Caco-2 (cell line): ENCODE measurements around the gene SESN2. TPM values are rescaled to one million over a fixed set of nuclear protein-coding genes. Genes with fewer than 3 reads are reported as not detected.

Experiments
- BruUV-seq: library from RNA; stranded (reverse); fragments of 400-500 nt; replicated peaks from 2 replicates; lab custom pipeline; 2021; lab: Mats Ljungman, UMichigan
- CTCF ChIA-PET: fragments of 300-600 bp; sonication (Branson Sonifier 250); formaldehyde crosslinking; loops from one replicate; lab custom pipeline; 2022; ENCODE audit warnings: antibody characterized with exemption; lab: Charles Lee
- POLR2A ChIA-PET: fragments of 300-600 bp; sonication (Branson Sonifier 250); formaldehyde crosslinking; loops from one replicate; lab custom pipeline; 2022; ENCODE audit warnings: antibody characterized with exemption; lab: Charles Lee
- DNase-seq, 2 experiments: peaks; one replicate each; pipeline versions ENCODE4 v3.0.0 to v3.0.0-alpha.2; 2020 to 2022
- H3K27me3 ChIP-seq: replicated peaks from 2 replicates; pipeline ENCODE4 v1.6.0; 2011; ENCODE audit warnings: low read length; ENCODE audit not compliant: control insufficient read depth, insufficient read depth
- H3K36me3 ChIP-seq: 2 replicates; pipeline ENCODE4 v1.5.1; 2011; ENCODE audit warnings: low read length; ENCODE audit not compliant: control insufficient read depth, insufficient read depth
- H3K4me1 ChIP-seq: fragments of 250-450 bp; sonication (Bioruptor Pico); 2 replicates; pipeline ENCODE4 v1.5.1; 2020; ENCODE audit warnings: mild to moderate bottlenecking
- H3K4me3 ChIP-seq: 2 replicates; pipeline ENCODE4 v1.5.1; 2011; ENCODE audit warnings: low read depth, mild to moderate bottlenecking, control low read depth, low read length
- H3K9me3 ChIP-seq: fragments of 250-450 bp; sonication (Bioruptor Pico); 2 replicates; pipeline ENCODE4 v1.5.1; 2020; ENCODE audit warnings: mild to moderate bottlenecking, moderate library complexity
- H3K27ac Mint-ChIP-seq: one replicate; pipeline ENCODE4 v1.8.0; 2022; ENCODE audit warnings: mixed read lengths; ENCODE audit not compliant: unreplicated experiment
- H3K27me3 Mint-ChIP-seq: one replicate; pipeline ENCODE4 v1.8.0; 2022; ENCODE audit warnings: mixed read lengths; ENCODE audit not compliant: insufficient read depth, unreplicated experiment
- H3K36me3 Mint-ChIP-seq: one replicate; pipeline ENCODE4 v1.8.0; 2022; ENCODE audit warnings: mild to moderate bottlenecking, mixed read lengths; ENCODE audit not compliant: insufficient read depth, unreplicated experiment
- H3K4me1 Mint-ChIP-seq: one replicate; pipeline ENCODE4 v1.8.0; 2022; ENCODE audit warnings: low read depth, mixed read lengths; ENCODE audit not compliant: unreplicated experiment
- H3K4me3 Mint-ChIP-seq: one replicate; pipeline ENCODE4 v1.8.0; 2022; ENCODE audit warnings: mild to moderate bottlenecking, moderate library complexity, mixed read lengths; ENCODE audit not compliant: unreplicated experiment
- H3K9me3 Mint-ChIP-seq: one replicate; pipeline ENCODE4 v1.8.0; 2022; ENCODE audit warnings: mixed read lengths; ENCODE audit not compliant: unreplicated experiment
- CTCF ChIP-seq, 2 experiments: fragments of 200-600 bp in 1 of 2; IDR thresholded peaks; 1 replicate in 1 of 2; 2 replicates in 1 of 2; pipeline versions ENCODE4 v1.5.1 to v1.8.0; 2011 to 2022; ENCODE audit warnings: antibody characterized with exemption in 1 of 2, control low read depth in 1 of 2, inconsistent platforms in 1 of 2, low read depth in 1 of 2, low read length in 1 of 2, mild to moderate bottlenecking in 1 of 2, moderate library complexity in 1 of 2; ENCODE audit not compliant: insufficient read depth in 1 of 2, severe bottlenecking in 1 of 2, unreplicated experiment in 1 of 2
- intact Hi-C: fragments of 100-400 bp; cut with micrococcal nuclease; formaldehyde crosslinking; loops from one replicate; pipeline ENCODE4 v1.10.0; 2022; ENCODE audit not compliant: unreplicated experiment
- total RNA-seq: library from RNA; stranded (reverse); gene quantifications from 2 replicates; pipeline ENCODE4 v1.2.3, GENCODE V29; 2022

The SESN2 gene
- total RNA-seq, 1 experiment from 2014 or later = 34.5 TPM

GRCh38 chr1:28306301-28306949 lies 47.1 kb downstream of the SESN2 start:
- TF ChIP-seq CTCF (IDR thresholded peaks at IDR 0.05; ENCODE audit: insufficient read depth in 1 of 2, low read depth in 1 of 2, low read length in 1 of 2, severe bottlenecking in 1 of 2, unreplicated experiment in 1 of 2) = no peak
- Histone ChIP-seq H3K36me3 (no peaks in the 10 kb centered on the region), H3K4me3 (no peak overlapping the region), H3K9me3 (no peaks in the 10 kb centered on the region), H3K4me1 (peaks cover 7% of the 10 kb centered on the region; the same call in 1 of the 2 replicates), H3K27me3 (no peaks in the 10 kb centered on the region)
- POLR2A ChIA-PET = interaction anchor here (1.0 to 1.2 kb wide), 3 partner anchors 10 to 22 kb away, joined by 3 to 4 read pairs (median 3); partner anchors contain the start of gene MED18
- H3K4me1 Mint-ChIP-seq = no peaks in the 10 kb centered on the region
- TSS peak; percentile 90 for BruUV-seq
- H3K4me3 Mint-ChIP-seq = peak overlapping the region; percentile 15
- no peak overlapping the region for H3K27ac Mint-ChIP-seq
- no peaks in the 10 kb centered on the region for H3K27me3 Mint-ChIP-seq
- H3K9me3 Mint-ChIP-seq = no peaks in the 10 kb centered on the region
- intact Hi-C loops = no loop called here
- H3K36me3 Mint-ChIP-seq = no peaks in the 10 kb centered on the region
- CTCF ChIA-PET = interaction anchor here (1.0 kb wide), 1 partner anchor 22 kb away, joined by 3 read pairs; the partner anchor contains the start of gene MED18
- DNase-seq = peak; percentile 49 to 62

GRCh38 chr1:28308750-28309149 lies 49.4 kb downstream of the SESN2 start:
- H3K27me3 ChIP-seq = no peaks in the 10 kb centered on the region
- peaks cover 9% of the 10 kb centered on the region for H3K4me1 ChIP-seq
- TF ChIP-seq CTCF (IDR thresholded peaks at IDR 0.05; ENCODE audit: insufficient read depth in 1 of 2, low read depth in 1 of 2, low read length in 1 of 2, severe bottlenecking in 1 of 2, unreplicated experiment in 1 of 2) = no peak
- Mint-ChIP-seq H3K27ac (no peak overlapping the region), H3K27me3 (no peaks in the 10 kb centered on the region), H3K4me3 (no peak overlapping the region), H3K36me3 (peaks cover under 1% of the 10 kb centered on the region), H3K4me1 (peaks cover under 1% of the 10 kb centered on the region), H3K9me3 (no peaks in the 10 kb centered on the region)
- ChIA-PET POLR2A (no interaction called here), CTCF (no interaction called here)
- no peaks in the 10 kb centered on the region for H3K36me3 ChIP-seq
- no peaks in the 10 kb centered on the region for H3K9me3 ChIP-seq
- DNase-seq = no peak
- intact Hi-C loops = no loop called here
- H3K4me3 ChIP-seq = no peak overlapping the region
- no TSS peak for BruUV-seq

GRCh38 chr1:28309702-28310101 lies 50.4 kb downstream of the SESN2 start:
- DNase-seq = no peak
- Mint-ChIP-seq H3K27me3 (no peaks in the 10 kb centered on the region), H3K4me1 (peaks cover 8% of the 10 kb centered on the region), H3K27ac (no peak overlapping the region), H3K4me3 (no peak overlapping the region), H3K9me3 (no peaks in the 10 kb centered on the region), H3K36me3 (peaks cover 4% of the 10 kb centered on the region)
- H3K4me3 ChIP-seq = no peak overlapping the region
- H3K27me3 ChIP-seq = no peaks in the 10 kb centered on the region
- BruUV-seq = no TSS peak
- ChIA-PET POLR2A (no interaction called here), CTCF (no interaction called here)
- peaks cover 16% of the 10 kb centered on the region for H3K4me1 ChIP-seq
- intact Hi-C loops = no loop called here
- no peak for TF ChIP-seq CTCF (IDR thresholded peaks at IDR 0.05; ENCODE audit: insufficient read depth in 1 of 2, low read depth in 1 of 2, low read length in 1 of 2, severe bottlenecking in 1 of 2, unreplicated experiment in 1 of 2)
- no peaks in the 10 kb centered on the region for H3K36me3 ChIP-seq
- no peaks in the 10 kb centered on the region for H3K9me3 ChIP-seq
